ENCODE results near the gene CEP43. TPM values are rescaled to one million over a fixed set of nuclear protein-coding genes. Genes with fewer than 3 reads are reported as not detected.

Gene CEP43
- total RNA-seq, 4 donors from 2014 or later: 12.2 to 13.7 (median 13.4) TPM

DNA sequence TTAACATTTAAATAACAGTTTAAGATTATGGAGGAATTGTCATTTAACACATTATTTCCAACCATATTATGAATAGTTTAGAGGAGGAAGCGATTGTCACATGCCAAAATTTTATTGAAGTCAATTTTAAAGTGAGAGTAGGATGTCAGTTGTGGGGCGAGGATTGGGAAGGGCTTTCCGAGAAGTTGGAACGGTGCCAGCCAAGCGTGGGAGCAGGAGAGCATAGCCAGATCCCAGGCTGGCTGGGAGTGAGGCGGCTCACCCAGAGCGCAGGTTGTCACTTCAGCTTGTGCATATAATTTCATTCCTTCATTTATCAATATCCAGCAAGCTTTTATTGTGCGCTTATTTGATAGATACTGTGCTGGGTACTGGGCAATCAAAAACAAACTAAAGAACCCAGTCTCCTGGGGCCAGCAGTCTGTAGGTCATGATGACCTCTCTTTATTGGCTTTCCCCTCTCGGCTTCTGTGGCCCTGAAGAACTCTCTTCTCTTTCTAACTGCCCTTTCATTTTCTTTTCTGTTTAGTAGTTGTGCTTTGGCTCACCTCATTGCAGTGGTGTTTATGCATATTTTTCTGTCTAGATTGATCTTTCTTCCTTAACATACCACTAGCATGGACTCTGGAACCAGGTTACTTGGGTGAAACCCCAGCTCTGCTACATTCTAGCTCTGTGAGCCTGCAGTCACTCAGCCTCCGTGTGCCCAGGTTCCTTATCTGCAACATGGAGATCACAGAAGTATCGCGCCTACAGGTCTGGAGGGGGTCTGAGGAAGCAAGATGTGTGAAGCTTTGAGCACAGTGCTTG lies 6.4 kb downstream of the CEP43 start:
- DNase-seq (ENCODE audit: low spot score) (peak; percentile 52), ATAC-seq (ENCODE audit: low FRiP score) (peak; percentile 32)
- TF ChIP-seq, protein P1, sequence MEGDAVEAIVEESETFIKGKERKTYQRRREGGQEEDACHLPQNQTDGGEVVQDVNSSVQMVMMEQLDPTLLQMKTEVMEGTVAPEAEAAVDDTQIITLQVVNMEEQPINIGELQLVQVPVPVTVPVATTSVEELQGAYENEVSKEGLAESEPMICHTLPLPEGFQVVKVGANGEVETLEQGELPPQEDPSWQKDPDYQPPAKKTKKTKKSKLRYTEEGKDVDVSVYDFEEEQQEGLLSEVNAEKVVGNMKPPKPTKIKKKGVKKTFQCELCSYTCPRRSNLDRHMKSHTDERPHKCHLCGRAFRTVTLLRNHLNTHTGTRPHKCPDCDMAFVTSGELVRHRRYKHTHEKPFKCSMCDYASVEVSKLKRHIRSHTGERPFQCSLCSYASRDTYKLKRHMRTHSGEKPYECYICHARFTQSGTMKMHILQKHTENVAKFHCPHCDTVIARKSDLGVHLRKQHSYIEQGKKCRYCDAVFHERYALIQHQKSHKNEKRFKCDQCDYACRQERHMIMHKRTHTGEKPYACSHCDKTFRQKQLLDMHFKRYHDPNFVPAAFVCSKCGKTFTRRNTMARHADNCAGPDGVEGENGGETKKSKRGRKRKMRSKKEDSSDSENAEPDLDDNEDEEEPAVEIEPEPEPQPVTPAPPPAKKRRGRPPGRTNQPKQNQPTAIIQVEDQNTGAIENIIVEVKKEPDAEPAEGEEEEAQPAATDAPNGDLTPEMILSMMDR (IDR thresholded peaks at IDR 0.05): no peak

DNA sequence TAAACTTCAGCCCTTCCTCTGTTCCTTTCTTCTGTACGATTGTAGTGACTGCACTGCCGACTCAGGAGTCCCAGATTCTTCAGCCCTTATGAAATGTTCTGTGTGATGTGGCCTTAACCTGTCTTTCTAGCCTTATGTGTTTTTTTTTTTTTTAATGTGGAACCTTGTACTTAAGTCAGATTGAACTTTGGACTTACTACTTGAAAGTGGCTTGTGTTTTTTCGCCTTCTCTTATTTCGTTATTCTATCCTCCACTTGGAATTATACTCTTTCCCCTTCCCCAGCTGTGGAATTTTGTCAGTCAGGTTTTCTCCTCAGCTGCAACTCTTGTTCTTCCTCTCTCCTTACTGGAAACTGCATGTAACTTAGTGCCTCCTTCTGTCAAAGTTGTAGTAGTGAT lies 8.8 kb downstream of the CEP43 start:
- DNase-seq (ENCODE audit: low spot score) (no peak), ATAC-seq (ENCODE audit: low FRiP score) (no peak)
- TF ChIP-seq, protein P1 (IDR thresholded peaks at IDR 0.05): no peak

DNA sequence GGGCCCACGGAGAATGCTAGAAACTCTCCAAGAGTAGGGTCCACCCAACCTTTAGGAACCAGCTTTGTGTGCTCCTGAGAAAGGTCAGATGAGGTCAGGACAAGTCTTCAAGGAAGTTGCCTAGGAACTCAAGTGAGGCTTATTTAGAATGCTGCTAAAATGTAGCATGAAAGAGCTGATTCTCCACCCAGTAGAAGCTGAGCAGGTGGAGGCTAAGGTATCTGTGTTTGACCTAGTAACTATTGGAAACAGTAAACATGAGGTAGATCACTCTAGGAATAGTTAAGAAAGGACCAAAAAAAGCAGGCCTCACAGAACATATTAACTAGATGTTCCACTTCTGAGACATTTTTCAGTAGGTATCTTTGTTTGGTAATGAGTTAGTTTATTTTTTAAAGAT lies 13.9 kb downstream of the CEP43 start:
- DNase-seq (ENCODE audit: low spot score): no peak
- TF ChIP-seq, protein P1 (IDR thresholded peaks at IDR 0.05): no peak
- no peak for ATAC-seq (ENCODE audit: low FRiP score)

DNA sequence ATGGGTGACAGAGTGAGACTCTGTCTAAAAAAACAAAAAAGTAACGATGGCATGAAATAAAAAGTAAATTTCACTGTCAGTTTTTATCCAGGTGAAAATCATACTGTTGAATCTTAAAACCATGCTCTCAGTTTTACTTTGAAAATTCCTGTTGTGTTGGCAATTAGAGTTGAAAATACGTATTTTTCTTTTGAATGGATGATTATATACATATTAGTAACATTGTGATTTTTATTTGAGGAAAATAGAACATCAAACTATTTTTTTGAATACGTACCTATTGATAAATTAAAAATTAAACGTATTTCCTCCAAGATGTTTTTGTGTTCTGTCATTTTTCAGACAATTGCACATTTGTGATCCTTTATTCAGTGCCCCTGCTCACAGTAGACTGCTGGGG lies 14.7 kb downstream of the CEP43 start:
- DNase-seq (ENCODE audit: low spot score): no peak
- ATAC-seq (ENCODE audit: low FRiP score): no peak
- TF ChIP-seq, protein P1 (IDR thresholded peaks at IDR 0.05): no peak

DNA sequence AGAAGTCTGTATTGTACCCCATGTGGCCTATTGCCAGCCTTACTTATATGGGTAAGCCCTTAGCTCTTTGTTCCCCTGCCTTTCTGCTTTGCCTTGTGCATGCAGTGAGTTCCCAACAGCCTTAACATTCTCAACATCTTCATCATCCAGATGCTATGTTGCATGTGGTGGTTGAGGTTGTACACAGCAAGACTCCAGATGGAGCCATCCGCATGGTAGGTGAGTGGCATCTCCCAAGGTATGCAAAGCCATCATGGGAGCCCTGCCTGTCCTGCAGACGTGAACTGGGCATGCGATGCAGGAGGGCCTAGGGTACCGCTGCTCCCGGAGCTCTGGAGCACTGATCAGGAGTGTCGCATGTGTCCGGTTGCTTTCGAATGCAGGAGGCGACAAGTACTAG lies 16.1 kb downstream of the CEP43 start:
- TF ChIP-seq, protein P1 (IDR thresholded peaks at IDR 0.05): no peak
- no peak for ATAC-seq (ENCODE audit: low FRiP score)
- no peak for DNase-seq (ENCODE audit: low spot score)

DNA sequence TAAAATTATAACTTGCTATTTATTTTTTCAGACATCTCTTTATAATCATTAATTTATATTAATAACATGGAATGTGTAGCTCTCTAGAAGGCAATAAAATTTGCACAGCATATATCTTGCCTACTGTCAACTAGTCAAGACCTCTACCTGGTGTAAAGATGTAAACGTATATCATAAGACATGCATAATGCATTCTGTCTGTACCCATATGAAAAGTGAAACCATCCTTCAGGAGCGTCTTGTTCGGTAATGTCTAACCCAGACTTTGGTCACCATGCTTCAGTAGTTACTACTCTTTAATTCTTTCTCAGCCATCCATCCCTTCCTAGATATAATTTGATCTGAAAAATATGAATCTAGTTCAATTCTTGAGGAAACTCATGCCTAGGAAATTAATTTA lies 21.0 kb downstream of the CEP43 start:
- ATAC-seq (ENCODE audit: low FRiP score) (no peak), DNase-seq (ENCODE audit: low spot score) (no peak)
- TF ChIP-seq, protein P1 (IDR thresholded peaks at IDR 0.05): no peak

DNA sequence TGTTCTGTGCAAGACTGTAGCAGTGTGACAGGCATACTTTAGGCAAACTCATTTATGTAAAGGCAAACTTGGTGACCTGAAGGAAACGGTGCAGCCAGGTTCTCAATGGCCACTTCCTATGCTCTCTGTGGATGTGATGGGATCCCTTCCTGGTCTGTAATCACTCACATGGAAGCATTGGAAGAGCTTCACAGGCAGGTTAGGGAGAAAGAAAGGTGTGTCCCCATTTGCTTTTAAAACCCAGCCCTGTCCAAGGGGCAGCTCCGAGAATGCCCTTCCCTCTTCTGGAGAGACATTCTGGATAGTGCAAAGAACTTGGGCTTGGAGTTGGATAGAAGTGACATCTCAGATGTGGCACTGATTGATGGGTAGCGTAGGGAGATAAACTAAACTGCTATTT lies 28.1 kb downstream of the CEP43 start:
- TF ChIP-seq, protein P1 (IDR thresholded peaks at IDR 0.05): no peak
- DNase-seq (ENCODE audit: low spot score) (no peak), ATAC-seq (ENCODE audit: low FRiP score) (no peak)
